ENCODE data around the gene IFT88. TPM values are rescaled to one million over a fixed set of nuclear protein-coding genes. Genes with fewer than 3 reads are reported as not detected.

IFT88 gene
- total and polyA plus RNA-seq, 2 of the 8 experiments (the other 6 are each of a cell fraction or from before 2014, with no cell fraction given): 1.7 to 5.8 TPM

DNA sequence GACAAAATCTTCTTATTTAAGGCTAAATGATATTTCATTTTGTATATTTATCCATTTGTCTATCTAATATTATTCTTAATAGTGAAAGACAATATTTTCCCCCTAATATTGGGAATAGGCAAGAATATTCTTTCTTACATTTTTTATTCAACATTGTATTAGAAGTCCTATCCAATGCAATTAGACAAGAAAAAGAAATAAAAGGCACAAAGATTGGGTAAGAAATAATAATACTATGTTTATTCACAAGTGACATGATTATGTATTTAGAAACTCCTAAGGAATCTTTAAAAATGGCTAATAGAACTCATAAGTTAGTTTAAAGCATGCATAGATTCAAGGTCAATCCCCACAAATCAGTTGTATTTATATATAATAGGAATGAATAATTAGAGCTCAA lies 30.0 kb upstream of the IFT88 start:
- no peak overlapping the region for H3K56ac ChIP-seq (replicated peaks; ENCODE audit: insufficient read length, low read depth, low read length)
- peaks cover 2 to 8% of the 10 kb centered on the region in 2 experiments; a peak in 2 of 4 replicates for H3K9me3 ChIP-seq (ENCODE audit: insufficient read depth in 2 of 2, low read depth in 1 of 2, low read length in 1 of 2)
- no peak overlapping the region for H4K5ac ChIP-seq (ENCODE audit: insufficient read length, low read depth, low read length)
- POLR2A ChIA-PET (ENCODE audit: partially characterized antibody): no interaction called here
- no peak overlapping the region for H3K18ac ChIP-seq (ENCODE audit: extremely low read depth, low read length)
- H2BK12ac ChIP-seq (ENCODE audit: low read depth, low read length): no peak overlapping the region
- no peak overlapping the region for H3K23ac ChIP-seq (ENCODE audit: insufficient read length)
- no peaks in the 10 kb centered on the region for H3K79me1 ChIP-seq (ENCODE audit: low read depth, low read length)
- H2BK15ac ChIP-seq (ENCODE audit: low read length): no peak overlapping the region
- no peak overlapping the region for H3K4me3 ChIP-seq (ENCODE audit: extremely low read depth in 1 of 4, insufficient read depth in 2 of 4, low read depth in 3 of 4, low read length in 4 of 4)
- peaks cover 0 to 4% (median 1%) of the 10 kb centered on the region in 4 experiments; a peak in 3 of 7 replicates for H3K27me3 ChIP-seq (replicated peaks in 1 of 4; ENCODE audit: control insufficient read depth in 3 of 4, extremely low read depth in 1 of 4, insufficient read depth in 3 of 4, low read length in 3 of 4)
- no peak overlapping the region for H3K4ac ChIP-seq (replicated peaks; ENCODE audit: insufficient read length, low read depth, low read length)
- H2AFZ ChIP-seq (ENCODE audit: low read length): no peak overlapping the region
- H2BK20ac ChIP-seq (ENCODE audit: low read length): no peak overlapping the region
- CTCF ChIA-PET (ENCODE audit: partially characterized antibody): no interaction called here
- no peak overlapping the region for H4K91ac ChIP-seq (replicated peaks; ENCODE audit: insufficient read length, low read length)
- H4K20me1 ChIP-seq (replicated peaks in 1 of 2; ENCODE audit: control insufficient read depth in 1 of 2, insufficient read depth in 2 of 2, low read length in 2 of 2): no peaks in the 10 kb centered on the region
- no peak overlapping the region for H3K27ac ChIP-seq (ENCODE audit: low read depth, low read length)
- H3K23me2 ChIP-seq (ENCODE audit: low read depth, low read length): no peaks in the 10 kb centered on the region
- no peak overlapping the region for H3K4me2 ChIP-seq (ENCODE audit: insufficient read depth in 1 of 2, low read depth in 2 of 2, low read length in 2 of 2)
- no peaks in the 10 kb centered on the region for H3K36me3 ChIP-seq (ENCODE audit: control insufficient read depth in 2 of 4, insufficient read depth in 4 of 4, low read length in 3 of 4)
- H3K14ac ChIP-seq (ENCODE audit: insufficient read length): no peak overlapping the region
- no peak overlapping the region for H2BK120ac ChIP-seq (replicated peaks; ENCODE audit: low read depth, low read length)
- no peak for FAIRE-seq
- no peaks in the 10 kb centered on the region for H3K79me2 ChIP-seq (ENCODE audit: control insufficient read depth in 1 of 2, insufficient read depth in 2 of 2, low read length in 2 of 2)
- no peaks in the 10 kb centered on the region for H3K4me1 ChIP-seq (replicated peaks in 1 of 4; ENCODE audit: control insufficient read depth in 3 of 4, insufficient read depth in 4 of 4, low read length in 3 of 4)
- no peak overlapping the region for H2AK5ac ChIP-seq (ENCODE audit: low read depth, low read length)
- no peak overlapping the region for H3K9ac ChIP-seq (replicated peaks in 1 of 4; ENCODE audit: extremely low read depth in 1 of 4, low read depth in 3 of 4, low read length in 3 of 4)
- no peak overlapping the region for H2BK5ac ChIP-seq (ENCODE audit: low read depth, low read length)
- TF ChIP-seq KDM1A (IDR thresholded peaks at IDR 0.05; ENCODE audit: borderline replicate concordance, low read length): no peak
- TF ChIP-seq CBX5 (IDR thresholded peaks at IDR 0.05; ENCODE audit: low read depth, low read length): no peak
- TF ChIP-seq HDAC6 (IDR thresholded peaks at IDR 0.05; ENCODE audit: low read depth, low read length): no peak
- TF ChIP-seq, protein P1, sequence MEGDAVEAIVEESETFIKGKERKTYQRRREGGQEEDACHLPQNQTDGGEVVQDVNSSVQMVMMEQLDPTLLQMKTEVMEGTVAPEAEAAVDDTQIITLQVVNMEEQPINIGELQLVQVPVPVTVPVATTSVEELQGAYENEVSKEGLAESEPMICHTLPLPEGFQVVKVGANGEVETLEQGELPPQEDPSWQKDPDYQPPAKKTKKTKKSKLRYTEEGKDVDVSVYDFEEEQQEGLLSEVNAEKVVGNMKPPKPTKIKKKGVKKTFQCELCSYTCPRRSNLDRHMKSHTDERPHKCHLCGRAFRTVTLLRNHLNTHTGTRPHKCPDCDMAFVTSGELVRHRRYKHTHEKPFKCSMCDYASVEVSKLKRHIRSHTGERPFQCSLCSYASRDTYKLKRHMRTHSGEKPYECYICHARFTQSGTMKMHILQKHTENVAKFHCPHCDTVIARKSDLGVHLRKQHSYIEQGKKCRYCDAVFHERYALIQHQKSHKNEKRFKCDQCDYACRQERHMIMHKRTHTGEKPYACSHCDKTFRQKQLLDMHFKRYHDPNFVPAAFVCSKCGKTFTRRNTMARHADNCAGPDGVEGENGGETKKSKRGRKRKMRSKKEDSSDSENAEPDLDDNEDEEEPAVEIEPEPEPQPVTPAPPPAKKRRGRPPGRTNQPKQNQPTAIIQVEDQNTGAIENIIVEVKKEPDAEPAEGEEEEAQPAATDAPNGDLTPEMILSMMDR (IDR thresholded peaks at IDR 0.05; ENCODE audit: control extremely low read depth in 1 of 3, insufficient read depth in 1 of 3, low read depth in 1 of 3, low read length in 3 of 3): no peak
- no peak for TF ChIP-seq RFX5 (IDR thresholded peaks at IDR 0.05; ENCODE audit: borderline replicate concordance, low read depth, low read length)
- no peak for TF ChIP-seq BRCA1 (IDR thresholded peaks at IDR 0.05; ENCODE audit: low read depth, low read length)
- TF ChIP-seq, protein P2, sequence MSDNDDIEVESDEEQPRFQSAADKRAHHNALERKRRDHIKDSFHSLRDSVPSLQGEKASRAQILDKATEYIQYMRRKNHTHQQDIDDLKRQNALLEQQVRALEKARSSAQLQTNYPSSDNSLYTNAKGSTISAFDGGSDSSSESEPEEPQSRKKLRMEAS (IDR thresholded peaks at IDR 0.05): no peak
- no peak overlapping the region for H4K8ac ChIP-seq (ENCODE audit: extremely low read depth, insufficient read depth, low read length)
- no peak for DNase-seq (ENCODE audit: low read depth in 1 of 2, low spot score in 2 of 2)

All from H1 (cell line).